ENCODE results near the gene GDPGP1. TPM values are rescaled to one million over a fixed set of nuclear protein-coding genes. Genes with fewer than 3 reads are reported as not detected.
A peak's percentile ranks its signal among the peaks of the same experiment; 100 is the strongest.
"Not testable (repeated sequence)": the region's sequence is repeated elsewhere in the genome, so short reads cannot be mapped to it uniquely, and the experiment has no call there.

The GDPGP1 gene
- polyA plus RNA-seq, 1 donor (not counting 4 experiments of a cell fraction or from before 2014, with no cell fraction given) = 0.92 TPM

- no peaks in the 10 kb centered on the region for H3K9me1 ChIP-seq (ENCODE audit: control insufficient read depth, extremely low read depth, insufficient read depth, low read length)
- FAIRE-seq (no peak), DNase-seq (ENCODE audit: low read depth, low spot score) (no peak)
- no peaks in the 10 kb centered on the region for H3K36me3 ChIP-seq (ENCODE audit: control insufficient read depth in 2 of 2, extremely low read depth in 1 of 2, insufficient read depth in 2 of 2, low read length in 2 of 2)
- TF ChIP-seq CTCF (optimal IDR thresholded peaks at IDR 0.05 in 1 of 3, IDR thresholded peaks at IDR 0.05 in 1 of 3, conservative IDR thresholded peaks at IDR 0.05 in 1 of 3; ENCODE audit: extremely low read depth in 1 of 3, insufficient read depth in 2 of 3, low read length in 3 of 3) (no peak), EZH2 (IDR thresholded peaks at IDR 0.05; ENCODE audit: low read length) (no peak)
- no peaks in the 10 kb centered on the region for H3K79me2 ChIP-seq (ENCODE audit: control insufficient read depth, insufficient read depth, low read length)
- no peak overlapping the region for H3K27ac ChIP-seq (ENCODE audit: control insufficient read depth, insufficient read depth, low read length)
- H2AFZ ChIP-seq (ENCODE audit: control insufficient read depth, low read length) = no peak overlapping the region
- no peaks in the 10 kb centered on the region for H4K20me1 ChIP-seq (ENCODE audit: control insufficient read depth, extremely low read depth, insufficient read depth, low read length)
- no peak overlapping the region for H3K4me3 ChIP-seq (ENCODE audit: control insufficient read depth in 2 of 3, extremely low read depth in 1 of 3, insufficient read depth in 2 of 3, low read depth in 1 of 3, low read length in 3 of 3)
- H3K27me3 ChIP-seq (ENCODE audit: control insufficient read depth, extremely low read depth, insufficient read depth, low read length) = peaks cover 3% of the 10 kb centered on the region
- H3K4me1 ChIP-seq (ENCODE audit: control insufficient read depth, extremely low read depth, insufficient read depth, low read length) = peaks cover 20% of the 10 kb centered on the region
- H3K4me2 ChIP-seq (ENCODE audit: control insufficient read depth, extremely low read depth, insufficient read depth, low read depth, low read length) = no peak overlapping the region
- H3K9ac ChIP-seq (ENCODE audit: control insufficient read depth, extremely low read depth, insufficient read depth, low read length) = no peak overlapping the region
- dilution Hi-C loops (cut with MboI; ENCODE audit: extremely low pct_ligation_motif_present, low sequenced_read_pairs) = no loop called here
- H3K9me3 ChIP-seq (ENCODE audit: control insufficient read depth, low read depth, low read length) = no peaks in the 10 kb centered on the region
These were observed 25.5 kb downstream of the GDPGP1 start for GRCh38 chr15:90259524-90259923.

- H3K27ac ChIP-seq (ENCODE audit: control insufficient read depth, insufficient read depth, low read length); FAIRE-seq; H3K4me2 ChIP-seq (ENCODE audit: control insufficient read depth, extremely low read depth, insufficient read depth, low read depth, low read length); dilution Hi-C loops (cut with MboI; ENCODE audit: extremely low pct_ligation_motif_present, low sequenced_read_pairs); H3K9me3 ChIP-seq (ENCODE audit: control insufficient read depth, low read depth, low read length); H3K36me3 ChIP-seq (ENCODE audit: control insufficient read depth in 2 of 2, extremely low read depth in 1 of 2, insufficient read depth in 2 of 2, low read length in 2 of 2); H4K20me1 ChIP-seq (ENCODE audit: control insufficient read depth, extremely low read depth, insufficient read depth, low read length); H3K4me3 ChIP-seq (ENCODE audit: control insufficient read depth in 2 of 3, extremely low read depth in 1 of 3, insufficient read depth in 2 of 3, low read depth in 1 of 3, low read length in 3 of 3); DNase-seq (ENCODE audit: low read depth, low spot score); H3K27me3 ChIP-seq (ENCODE audit: control insufficient read depth, extremely low read depth, insufficient read depth, low read length); H2AFZ ChIP-seq (ENCODE audit: control insufficient read depth, low read length); H3K9ac ChIP-seq (ENCODE audit: control insufficient read depth, extremely low read depth, insufficient read depth, low read length); H3K79me2 ChIP-seq (ENCODE audit: control insufficient read depth, insufficient read depth, low read length); H3K9me1 ChIP-seq (ENCODE audit: control insufficient read depth, extremely low read depth, insufficient read depth, low read length): not testable (repeated sequence)
- peaks cover 26% of the 10 kb centered on the region for H3K4me1 ChIP-seq (ENCODE audit: control insufficient read depth, extremely low read depth, insufficient read depth, low read length)
These were observed 26.7 kb downstream of the GDPGP1 start for GRCh38 chr15:90260731-90261130.

GRCh38 chr15:90261811-90262210 is 27.8 kb downstream of the GDPGP1 start:
- TF ChIP-seq EZH2 (IDR thresholded peaks at IDR 0.05; ENCODE audit: low read length) = no peak
- TF ChIP-seq CTCF (optimal IDR thresholded peaks at IDR 0.05 in 1 of 3, IDR thresholded peaks at IDR 0.05 in 1 of 3, conservative IDR thresholded peaks at IDR 0.05 in 1 of 3; ENCODE audit: extremely low read depth in 1 of 3, insufficient read depth in 2 of 3, low read length in 3 of 3) = no peak
- Histone ChIP-seq H3K4me2 (ENCODE audit: control insufficient read depth, extremely low read depth, insufficient read depth, low read depth, low read length) (peak overlapping the region; percentile 73), H4K20me1 (ENCODE audit: control insufficient read depth, extremely low read depth, insufficient read depth, low read length) (no peaks in the 10 kb centered on the region), H3K36me3 (ENCODE audit: control insufficient read depth in 2 of 2, extremely low read depth in 1 of 2, insufficient read depth in 2 of 2, low read length in 2 of 2) (peaks cover 0 to 3% of the 10 kb centered on the region in 2 experiments), H3K79me2 (ENCODE audit: control insufficient read depth, insufficient read depth, low read length) (peaks cover 11% of the 10 kb centered on the region), H3K9me1 (ENCODE audit: control insufficient read depth, extremely low read depth, insufficient read depth, low read length) (no peaks in the 10 kb centered on the region), H3K27ac (ENCODE audit: control insufficient read depth, insufficient read depth, low read length) (peak overlapping the region; percentile 73), H3K4me3 (ENCODE audit: control insufficient read depth in 2 of 3, extremely low read depth in 1 of 3, insufficient read depth in 2 of 3, low read depth in 1 of 3, low read length in 3 of 3) (no peak overlapping the region), H3K4me1 (ENCODE audit: control insufficient read depth, extremely low read depth, insufficient read depth, low read length) (peaks cover 31% of the 10 kb centered on the region), H2AFZ (ENCODE audit: control insufficient read depth, low read length) (peak overlapping the region; percentile 97), H3K9me3 (ENCODE audit: control insufficient read depth, low read depth, low read length) (no peaks in the 10 kb centered on the region), H3K27me3 (ENCODE audit: control insufficient read depth, extremely low read depth, insufficient read depth, low read length) (no peaks in the 10 kb centered on the region), H3K9ac (ENCODE audit: control insufficient read depth, extremely low read depth, insufficient read depth, low read length) (peak overlapping the region; percentile 56)
- dilution Hi-C loops (cut with MboI; ENCODE audit: extremely low pct_ligation_motif_present, low sequenced_read_pairs) = no loop called here
- DNase-seq (ENCODE audit: low read depth, low spot score) (no peak), FAIRE-seq (peak; percentile 87)

Measured in keratinocyte (primary cell).